HG03442 (cell line): ENCODE data around the gene MAD1L1.
"Not testable (repeated sequence)": the region's sequence is repeated elsewhere in the genome, so short reads cannot be mapped to it uniquely, and the experiment has no call there.

Experiments
- ATAC-seq: cut with Tn5 transposase; IDR thresholded peaks from one replicate; pipeline ENCODE4 v1.9.1; 2021; ENCODE audit warnings: mild to moderate bottlenecking, moderate library complexity; ENCODE audit not compliant: unreplicated experiment

Gene MAD1L1

DNA sequence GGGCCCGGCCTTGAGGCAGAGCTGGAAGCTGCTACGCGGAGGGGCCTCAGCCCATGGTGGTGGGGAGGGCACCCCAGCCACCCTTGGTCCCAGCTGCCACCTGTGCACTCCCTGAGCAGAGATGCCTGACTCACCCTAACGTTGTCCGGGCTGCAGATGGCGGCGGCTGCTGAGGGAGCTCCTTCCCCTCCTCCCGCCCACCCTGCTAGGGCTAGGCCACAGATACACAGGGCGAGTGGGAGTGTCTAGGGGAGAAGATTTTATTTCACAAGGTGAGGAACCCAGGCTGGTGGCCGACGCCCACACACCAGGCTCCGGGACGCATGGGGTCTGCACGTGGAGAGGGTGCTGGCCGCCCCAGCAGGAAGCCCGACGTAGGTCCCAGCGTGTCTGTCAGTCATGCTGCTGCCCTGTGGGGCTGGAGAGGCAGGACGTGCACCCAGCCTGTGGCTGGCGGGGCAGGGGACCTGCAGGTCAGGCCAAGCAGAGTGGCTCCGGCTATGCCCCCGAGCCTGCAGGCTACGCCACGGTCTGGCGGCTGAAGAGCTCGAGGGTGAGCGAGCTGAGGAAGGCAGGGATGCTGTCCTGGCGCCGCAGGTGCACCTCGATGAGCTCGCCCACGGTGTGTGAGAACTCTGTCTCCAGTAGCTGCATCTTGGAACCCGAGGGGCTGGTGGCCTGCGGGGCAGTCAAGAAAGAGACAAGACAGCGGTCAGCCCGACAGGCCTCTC, 417.0 kb downstream of the MAD1L1 start:
- not testable (repeated sequence) for ATAC-seq

DNA sequence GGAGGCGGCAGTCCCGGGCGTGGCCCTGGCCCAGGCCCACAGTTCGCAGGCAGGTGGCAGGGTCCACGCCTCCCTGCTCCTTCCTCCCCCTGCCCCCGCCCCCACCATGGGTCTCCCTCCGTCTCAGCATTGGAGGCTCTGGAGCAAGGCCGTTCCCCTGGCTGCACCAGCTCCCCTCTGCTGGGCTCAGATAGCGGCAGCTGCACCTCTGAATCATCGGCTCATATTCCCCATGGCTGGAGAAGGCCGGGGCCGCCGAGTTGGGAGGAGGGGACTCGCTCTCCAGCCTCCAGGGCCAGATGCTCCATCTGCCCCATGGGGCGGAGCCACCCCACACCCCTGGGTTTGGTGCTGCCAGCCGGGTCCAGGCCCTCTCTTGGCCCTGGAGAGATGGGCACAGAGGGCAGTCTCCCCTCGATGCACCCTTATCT, 417.7 kb downstream of the MAD1L1 start:
- no peak for ATAC-seq

DNA sequence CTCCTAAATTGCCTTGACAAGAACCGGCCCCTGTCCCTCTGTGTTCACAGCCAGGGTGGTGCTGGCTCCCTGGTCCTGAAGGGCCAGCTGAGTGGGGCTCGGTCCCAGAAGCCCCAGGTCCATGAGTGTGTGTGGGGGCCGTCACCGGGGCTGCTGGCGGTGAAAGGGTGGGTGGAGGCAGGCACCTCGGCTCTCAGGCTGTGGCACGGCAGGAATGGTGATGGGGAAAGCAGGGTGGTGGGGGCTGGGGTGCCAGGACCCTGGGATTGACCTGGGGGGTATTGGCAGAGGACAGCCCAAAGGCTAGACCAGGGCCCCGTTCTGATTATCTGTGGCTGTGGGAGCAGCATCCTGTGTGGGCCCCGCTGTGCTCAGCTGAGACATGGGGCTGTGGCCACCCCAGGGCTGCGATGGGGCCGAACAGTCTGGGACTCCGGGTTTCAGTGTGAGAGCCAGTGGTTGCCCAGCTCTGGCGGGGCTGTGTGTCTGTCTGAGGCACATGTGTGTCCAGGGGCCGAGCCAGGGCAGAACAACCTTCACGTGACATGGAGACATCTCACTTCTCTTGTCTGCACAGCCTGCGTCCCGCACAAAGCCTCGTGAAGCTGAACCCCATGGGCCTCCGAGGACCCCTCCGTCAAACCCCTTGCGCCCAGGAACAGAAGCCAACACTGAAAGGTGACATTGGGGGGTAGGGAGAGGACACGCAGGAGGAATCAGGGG, 418.5 kb downstream of the MAD1L1 start:
- no peak for ATAC-seq

DNA sequence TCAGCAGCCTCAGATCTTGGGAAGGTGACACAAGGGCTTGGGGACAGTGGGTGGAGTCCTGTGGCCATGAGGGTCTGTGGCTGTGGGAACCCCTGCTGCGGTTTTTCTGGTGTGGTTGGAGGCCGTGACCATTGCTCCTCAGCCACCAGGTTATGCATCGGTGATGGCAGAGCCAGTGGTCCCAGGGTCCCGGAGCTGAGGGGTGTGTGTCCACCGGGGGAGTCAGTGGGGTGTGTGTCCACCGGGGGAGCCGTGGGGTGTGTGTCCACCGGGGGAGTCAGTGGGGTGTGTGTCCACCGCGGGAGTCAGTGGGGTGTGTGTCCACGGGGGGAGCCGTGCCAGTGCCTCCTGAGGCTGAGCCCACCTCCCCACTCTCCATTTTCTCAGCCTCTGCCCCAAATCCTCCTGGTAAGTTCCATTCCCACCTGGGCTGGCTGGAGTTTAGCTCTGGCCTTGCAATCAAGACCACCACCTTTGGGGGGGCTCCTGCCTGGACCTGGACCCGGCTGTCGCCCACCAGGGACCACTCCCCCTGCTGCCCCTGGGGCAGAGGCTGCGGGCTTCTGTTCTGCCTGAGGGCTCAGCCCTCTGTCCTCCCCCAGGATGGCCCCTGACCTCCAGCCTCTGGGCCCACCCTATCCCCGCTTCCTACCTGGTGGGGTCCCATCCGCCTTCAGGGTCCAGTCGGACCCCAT, 419.2 kb downstream of the MAD1L1 start:
- no peak for ATAC-seq

DNA sequence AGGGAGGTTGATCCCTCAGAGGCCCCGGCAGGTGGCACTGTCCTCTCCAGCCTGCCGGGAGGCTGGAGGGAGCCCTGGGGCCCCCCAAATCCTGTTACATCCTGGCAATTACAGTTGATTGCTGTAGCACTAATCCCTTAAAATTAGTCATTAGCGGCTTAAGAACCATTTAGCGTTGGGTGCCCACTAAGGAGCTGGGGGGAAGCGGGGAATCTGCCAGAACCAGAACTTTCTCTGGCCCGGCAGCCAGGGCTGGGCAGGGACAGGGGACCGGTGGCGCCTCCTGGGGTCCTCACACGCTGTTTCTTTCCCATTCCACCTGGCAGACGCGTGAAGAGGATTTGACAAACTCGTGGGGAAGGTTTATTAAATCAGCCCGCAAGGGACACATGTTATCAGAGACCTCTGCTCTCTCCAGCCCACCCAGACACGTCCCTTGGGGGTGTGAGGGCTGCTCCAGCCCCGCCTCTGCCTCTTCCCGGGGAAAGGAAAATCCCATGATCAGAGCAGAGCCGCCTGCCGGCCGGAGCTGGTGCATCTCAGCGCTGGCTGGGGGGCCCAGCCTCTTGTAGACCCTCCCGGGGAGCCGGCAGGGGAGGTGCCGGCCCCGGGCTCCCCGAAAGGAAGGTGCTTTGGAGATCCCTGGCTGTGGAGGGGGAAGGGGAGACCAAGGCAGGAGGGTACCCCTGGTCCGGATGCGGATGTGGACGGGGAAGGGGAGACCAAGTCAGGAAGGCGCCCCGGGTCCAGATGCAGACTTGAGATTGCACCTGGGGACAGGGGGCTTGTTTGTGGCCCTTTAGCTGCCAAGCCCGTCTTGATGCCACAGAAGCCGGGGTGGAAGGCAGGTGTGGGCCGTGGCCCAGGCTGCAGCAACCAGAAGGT, 420.0 kb downstream of the MAD1L1 start:
- no peak for ATAC-seq

DNA sequence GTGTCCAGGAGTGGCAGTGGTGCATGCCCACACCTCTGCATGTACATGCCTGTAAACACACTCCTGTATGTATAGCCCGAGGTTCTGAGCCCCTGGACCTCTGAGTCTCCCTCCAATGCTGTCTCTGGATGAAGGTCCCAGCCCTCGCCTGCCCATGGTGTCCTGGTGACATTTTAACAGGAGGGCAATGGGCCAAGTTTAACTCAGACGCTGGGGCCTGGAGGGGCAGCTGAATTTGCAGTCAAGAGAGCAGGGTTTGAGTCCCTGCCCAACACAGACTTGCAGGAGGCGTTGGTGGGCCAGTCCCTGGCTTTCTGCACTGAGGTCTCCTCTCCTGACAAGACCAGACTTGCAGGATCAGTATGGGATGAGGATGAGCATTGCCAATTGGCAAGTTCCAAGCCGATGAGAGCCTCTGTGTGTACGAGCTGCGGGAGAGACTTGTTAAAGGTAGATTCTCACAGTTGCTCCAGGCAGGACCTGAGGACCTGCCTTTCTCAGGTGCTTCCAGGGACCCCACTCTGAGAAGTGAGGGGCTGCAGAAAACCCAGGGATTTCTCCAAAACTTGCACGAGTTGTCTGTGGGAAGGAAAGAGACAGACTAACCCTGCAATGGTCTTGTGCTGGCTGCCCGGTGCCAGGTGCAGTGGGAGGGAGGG, 420.8 kb downstream of the MAD1L1 start:
- no peak for ATAC-seq

DNA sequence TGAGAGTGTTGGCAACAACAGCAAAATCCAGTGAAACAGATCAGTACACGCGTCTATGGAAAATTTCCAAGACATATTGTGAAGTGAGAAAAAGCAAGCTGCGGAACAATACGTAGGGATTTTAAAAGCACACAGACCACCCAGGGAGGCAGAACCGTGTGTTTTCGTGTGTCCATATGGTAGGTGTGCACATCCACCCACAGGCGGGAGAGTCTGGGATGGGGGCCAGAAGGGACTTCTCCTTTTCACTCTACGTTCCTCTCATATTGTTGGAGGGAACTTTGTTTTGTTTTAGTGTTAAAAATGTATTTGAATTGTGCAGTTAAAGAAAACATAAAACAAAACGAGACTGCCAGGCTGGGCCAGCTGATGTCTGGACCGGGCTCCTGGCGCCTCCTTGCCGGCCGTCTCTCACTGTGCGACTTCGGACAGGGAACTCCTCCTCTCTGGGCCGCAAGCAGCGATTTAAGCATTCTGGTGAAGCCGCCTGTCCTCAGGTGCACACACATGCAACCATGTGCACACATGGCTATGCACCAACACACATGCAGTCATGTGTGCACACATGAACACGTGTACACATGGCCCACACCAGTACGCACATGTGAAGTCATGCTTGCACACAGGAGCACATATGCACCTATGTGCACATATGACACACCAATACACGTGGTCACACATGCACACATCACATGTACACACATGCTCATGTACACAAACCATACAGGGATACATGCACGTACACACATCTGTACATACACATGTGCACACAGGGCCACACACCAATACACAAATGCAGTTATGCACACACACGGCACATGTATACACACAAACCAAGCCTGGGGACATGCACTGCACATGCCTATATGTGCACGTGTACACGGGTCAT, 421.5 kb downstream of the MAD1L1 start:
- ATAC-seq: no peak

DNA sequence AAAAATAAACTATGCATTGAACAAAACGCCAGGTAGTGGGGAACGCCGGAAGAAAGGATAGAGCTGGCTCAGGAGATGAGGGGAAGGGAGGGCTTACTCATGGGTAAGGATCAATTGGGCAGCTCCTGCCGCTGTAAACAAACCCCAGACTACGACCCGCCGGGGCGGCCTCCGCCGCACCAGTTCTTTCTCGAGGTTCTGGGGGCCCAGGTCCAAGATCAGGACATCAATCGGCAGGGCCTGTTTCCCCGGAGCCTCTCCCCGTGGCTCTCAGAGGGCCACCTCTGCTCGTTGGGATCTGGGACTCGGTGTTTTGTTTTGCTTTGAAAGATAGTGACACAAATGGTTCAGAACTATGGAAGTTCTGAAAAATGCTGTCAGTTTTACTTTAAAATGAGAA, 422.2 kb downstream of the MAD1L1 start:
- no peak for ATAC-seq

DNA sequence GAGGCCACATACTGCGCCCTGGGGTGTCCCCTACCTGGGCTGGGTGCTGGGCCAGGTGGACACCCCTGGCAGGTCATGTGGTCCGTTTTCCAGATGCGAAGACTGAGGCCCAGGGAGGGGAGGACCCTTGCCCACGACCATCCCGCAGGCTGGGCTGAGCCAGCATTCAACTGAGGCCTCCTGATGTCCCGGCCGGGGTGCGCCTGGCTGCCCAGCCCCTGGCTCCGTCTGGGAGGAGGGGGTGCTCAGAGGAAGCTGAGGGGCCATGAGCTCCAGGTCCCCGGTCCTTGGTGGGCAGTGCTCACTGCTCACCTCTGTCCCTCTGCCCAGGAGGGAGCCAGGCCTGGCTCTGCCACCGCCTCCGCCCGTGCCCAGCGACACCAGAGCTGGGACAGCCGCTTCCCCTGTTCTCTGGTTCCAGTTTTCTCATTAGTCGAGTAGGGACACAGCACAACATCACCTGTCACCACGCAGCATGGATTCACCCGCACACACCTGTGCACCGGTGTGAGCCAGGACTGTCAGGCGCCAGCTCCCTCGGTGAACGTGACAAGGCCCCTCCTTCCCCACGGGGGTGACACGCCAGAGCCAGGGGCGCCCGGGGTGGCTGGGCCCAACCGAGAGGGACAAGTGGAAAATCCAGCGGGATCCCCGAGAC, 423.0 kb downstream of the MAD1L1 start:
- no peak for ATAC-seq

DNA sequence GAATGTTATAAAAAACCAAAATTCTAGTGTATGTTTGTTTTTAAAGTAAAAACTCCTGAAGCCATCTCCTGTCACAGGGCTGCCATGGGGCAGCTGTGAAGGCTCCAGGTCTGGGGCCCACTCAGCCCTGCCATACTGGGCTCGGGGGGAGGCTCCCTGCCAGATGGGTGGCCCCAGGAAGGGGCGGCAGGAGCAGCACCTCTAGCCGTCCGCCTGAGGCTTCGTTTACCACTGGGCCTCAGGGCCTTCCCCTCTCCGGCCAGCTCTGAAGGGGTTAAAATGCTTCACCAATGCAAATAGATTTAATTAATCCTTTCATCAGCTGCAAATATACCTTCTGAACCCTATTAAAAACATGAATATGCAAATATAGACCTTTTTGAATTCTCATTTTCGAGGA, 423.7 kb downstream of the MAD1L1 start:
- no peak for ATAC-seq

DNA sequence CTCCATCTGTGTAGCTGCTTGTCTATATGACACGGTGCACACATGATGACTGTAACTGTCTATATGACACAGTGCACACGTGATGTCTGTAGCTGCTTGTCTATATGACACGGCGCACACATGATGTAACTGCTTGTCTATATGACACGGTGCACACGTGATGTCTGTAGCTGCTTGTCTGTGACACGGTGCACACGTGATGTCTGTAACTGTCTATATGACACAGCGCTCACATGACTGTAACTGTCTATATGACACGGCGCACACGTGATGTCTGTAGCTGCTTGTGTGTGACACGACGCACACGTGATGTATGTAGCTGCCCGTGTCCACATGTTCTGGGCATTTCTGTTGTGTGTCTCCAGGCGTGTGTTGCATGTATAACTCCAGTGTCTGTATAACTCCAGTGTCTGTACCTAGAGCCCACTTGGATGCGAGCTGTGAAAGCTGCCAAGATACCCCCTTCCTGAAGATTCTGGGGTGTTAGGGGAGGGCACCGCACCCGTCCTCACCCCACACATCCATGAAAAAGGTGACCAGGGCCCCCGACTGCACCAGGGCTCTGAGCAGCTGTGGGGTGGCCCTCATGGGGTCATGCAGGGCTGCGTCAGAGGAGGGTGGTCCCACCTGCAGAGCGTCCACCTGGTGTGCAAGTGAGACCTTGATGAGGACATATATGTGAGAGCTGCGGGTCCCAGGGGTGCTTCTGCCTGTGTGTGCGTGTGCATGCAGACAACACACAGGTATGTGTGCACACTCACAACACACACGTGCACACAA, 424.7 kb downstream of the MAD1L1 start:
- ATAC-seq: no peak

DNA sequence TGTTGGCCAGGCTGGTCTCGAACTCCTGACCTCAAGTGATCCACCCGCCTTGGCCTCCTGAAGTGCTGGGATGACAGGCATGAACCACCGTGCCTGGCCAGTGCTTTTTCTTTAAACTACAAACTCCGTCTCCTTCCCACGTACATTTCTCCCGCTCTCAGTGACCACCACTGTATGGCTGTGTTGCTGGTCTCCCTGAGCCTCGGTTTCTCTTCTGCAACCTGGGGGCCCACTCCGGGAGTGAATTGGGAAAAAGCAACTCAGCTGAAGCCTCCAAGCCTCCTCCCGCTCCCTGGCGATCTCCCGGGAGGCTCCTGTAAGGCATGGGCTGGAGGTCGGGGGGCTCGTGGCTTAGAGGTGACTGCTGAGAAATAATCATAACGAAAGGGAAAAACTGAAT, 426.4 kb downstream of the MAD1L1 start:
- ATAC-seq: no peak

DNA sequence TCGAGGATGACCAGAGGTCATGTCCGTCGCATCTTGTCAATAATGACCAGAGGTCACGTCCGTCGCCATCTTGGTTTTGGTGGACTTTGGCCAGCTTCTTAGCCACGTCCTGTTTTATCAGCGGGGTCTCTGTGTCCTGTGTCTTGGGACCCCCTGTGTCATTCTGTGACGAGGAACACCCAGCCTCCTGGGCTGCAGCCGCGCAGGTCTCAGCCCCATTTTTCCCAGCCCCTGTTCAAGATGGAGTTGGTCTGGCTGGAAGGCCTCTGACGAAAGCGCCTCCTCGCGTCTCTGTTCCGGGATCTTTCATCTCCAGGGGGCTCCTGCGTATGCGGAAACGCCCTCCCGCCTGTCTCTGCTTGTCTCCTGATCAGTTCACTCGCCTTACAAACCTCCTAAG, 428.4 kb downstream of the MAD1L1 start:
- no peak for ATAC-seq

DNA sequence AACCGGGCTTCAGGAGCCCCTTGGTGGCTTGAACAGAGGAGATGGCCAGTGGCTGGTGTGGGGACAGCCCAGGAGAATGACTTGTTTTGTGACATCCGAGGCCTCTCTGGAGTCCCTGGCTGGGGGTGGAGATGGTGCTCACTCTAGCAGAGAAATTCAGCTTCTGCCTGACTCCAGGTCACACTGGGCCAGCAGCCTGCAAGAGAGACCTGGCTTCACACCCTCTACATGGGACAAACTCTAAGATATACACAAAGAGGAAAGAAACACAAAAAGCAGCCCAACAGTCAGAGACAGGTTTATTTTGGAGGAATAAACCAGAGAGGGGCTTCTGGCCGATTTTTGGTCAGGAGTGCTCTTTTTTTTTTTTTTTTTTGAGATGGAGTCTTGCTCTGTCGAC, 429.8 kb downstream of the MAD1L1 start:
- no peak for ATAC-seq

DNA sequence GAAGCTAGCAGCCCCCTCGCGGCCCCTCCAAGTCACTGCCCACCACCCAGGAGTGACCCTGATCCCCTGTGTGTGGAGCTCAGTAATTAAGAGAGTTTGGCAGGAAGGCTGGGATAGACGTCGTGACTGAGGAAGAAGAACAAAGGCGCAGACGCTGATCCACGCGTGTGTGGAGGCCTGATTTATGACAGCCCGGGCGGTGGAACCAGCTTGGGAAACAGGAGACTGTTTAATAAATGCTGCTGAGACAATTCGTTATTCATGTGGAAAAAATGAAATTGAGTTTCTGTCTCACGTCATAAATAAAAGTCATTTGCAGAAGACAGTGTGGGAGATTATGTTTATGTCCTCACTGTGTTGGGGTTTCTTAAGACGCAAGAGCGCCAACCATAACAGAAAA, 431.8 kb downstream of the MAD1L1 start:
- ATAC-seq: no peak

DNA sequence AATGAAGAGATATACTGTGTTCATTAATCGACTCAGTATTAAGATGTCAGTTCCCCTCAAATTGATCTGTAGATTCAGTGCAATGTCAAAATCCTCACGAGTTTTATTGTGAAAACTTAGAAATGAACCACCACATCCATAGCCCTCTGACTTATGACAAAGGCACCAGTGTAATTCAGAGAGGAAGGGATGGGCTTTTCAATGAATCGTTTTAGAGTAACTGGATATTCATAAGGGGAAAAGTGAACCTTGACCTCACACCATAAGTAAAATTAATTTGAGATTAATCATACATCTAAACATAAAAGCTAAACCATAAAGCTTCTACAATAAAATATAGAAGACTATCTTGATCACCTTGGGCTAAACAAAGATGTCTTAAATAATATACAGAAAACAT, 434.6 kb downstream of the MAD1L1 start:
- no peak for ATAC-seq

DNA sequence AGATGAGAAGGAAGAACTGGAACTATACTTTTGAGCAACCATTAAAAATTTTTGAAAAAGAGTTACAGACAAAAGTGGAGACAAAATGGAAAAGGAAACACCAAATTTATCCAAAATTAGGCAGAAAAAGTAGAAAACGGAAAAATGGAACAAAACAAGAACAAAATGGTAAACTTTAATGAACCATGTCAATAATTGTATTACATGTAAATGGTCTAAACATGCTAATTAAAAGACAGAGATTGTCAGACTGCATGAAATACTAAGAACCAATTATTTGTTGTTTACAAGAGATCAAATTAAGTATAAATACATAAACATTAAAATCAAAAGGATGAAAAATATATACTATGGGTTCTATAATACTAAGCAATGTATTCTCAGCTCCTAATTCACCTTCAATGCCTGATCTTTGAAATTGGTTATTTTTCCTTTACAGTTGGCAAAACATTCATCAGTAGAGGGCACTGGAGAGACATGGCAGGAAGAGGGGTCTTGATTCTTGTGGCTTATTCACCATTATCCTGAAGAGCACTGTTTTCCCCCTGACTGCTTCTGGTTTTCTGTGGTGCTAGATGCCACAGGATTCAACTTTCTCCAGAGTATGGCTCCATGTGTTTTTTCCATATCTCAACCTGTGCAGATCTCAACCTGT, 437.7 kb downstream of the MAD1L1 start:
- no peak for ATAC-seq
